DOHH2 (cell line): ENCODE results near the gene TNFRSF25.

Experiments
- H3F3A ChIP-seq: fragments of 200-600 bp; sonication (generic), shearing (Covaris generic); 2 replicates; pipeline ENCODE4 v1.6.0; 2016; ENCODE audit warnings: antibody characterized with exemption, mild to moderate bottlenecking; ENCODE audit not compliant: control insufficient read depth, insufficient read depth
- H3K27ac ChIP-seq: fragments of 200-600 bp; sonication (generic); 2 replicates; pipeline ENCODE4 v1.5.1; 2014; ENCODE audit warnings: low read depth, mild to moderate bottlenecking, low read length, moderate library complexity
- H3K27me3 ChIP-seq: fragments of 200-600 bp; sonication (generic); 2 replicates; pipeline ENCODE4 v1.6.1; 2014; ENCODE audit warnings: mild to moderate bottlenecking, low read length, mixed read lengths; ENCODE audit not compliant: control insufficient read depth
- H3K36me3 ChIP-seq: fragments of 200-600 bp; sonication (generic); 2 replicates; pipeline ENCODE4 v1.6.1; 2014; ENCODE audit warnings: mild to moderate bottlenecking, low read length, moderate library complexity, mixed read lengths; ENCODE audit not compliant: control insufficient read depth
- H3K4me1 ChIP-seq: fragments of 200-600 bp; sonication (generic); 2 replicates; pipeline ENCODE4 v1.6.1; 2014; ENCODE audit warnings: mild to moderate bottlenecking, low read length, mixed read lengths; ENCODE audit not compliant: control insufficient read depth
- H3K4me2 ChIP-seq: fragments of 200-600 bp; sonication (generic); 2 replicates; pipeline ENCODE4 v1.6.0; 2014; ENCODE audit warnings: mild to moderate bottlenecking, low read length, moderate library complexity
- H3K4me3 ChIP-seq: fragments of 200-600 bp; sonication (generic); 2 replicates; pipeline ENCODE4 v1.5.1; 2014; ENCODE audit warnings: mild to moderate bottlenecking, low read length, mixed read lengths
- H3K79me2 ChIP-seq: fragments of 200-600 bp; sonication (generic); 2 replicates; pipeline ENCODE4 v1.6.1; 2014; ENCODE audit warnings: mild to moderate bottlenecking, low read length, mixed read lengths; ENCODE audit not compliant: control insufficient read depth
- H3K9me2 ChIP-seq: fragments of 200-600 bp; sonication (generic); replicated peaks from 2 replicates; pipeline ENCODE4 v1.6.1; 2014; ENCODE audit warnings: mild to moderate bottlenecking, low read length, mixed read lengths; ENCODE audit not compliant: control insufficient read depth
- H3K9me3 ChIP-seq: fragments of 200-600 bp; sonication (generic); 2 replicates; pipeline ENCODE4 v1.6.1; 2014; ENCODE audit warnings: antibody characterized with exemption, low read length, mixed read lengths; ENCODE audit not compliant: control insufficient read depth, insufficient read depth
- H4K20me1 ChIP-seq: fragments of 200-600 bp; sonication (generic); 2 replicates; pipeline ENCODE4 v1.6.0; 2014; ENCODE audit warnings: low read depth, mild to moderate bottlenecking, antibody characterized with exemption, low read length, moderate library complexity; ENCODE audit not compliant: control insufficient read depth, insufficient read depth
- CTCF ChIP-seq: fragments of 200-600 bp; sonication (generic); IDR thresholded peaks from one replicate; pipeline ENCODE4 v1.5.1; 2014; ENCODE audit warnings: antibody characterized with exemption, mild to moderate bottlenecking, low read depth, low read length; ENCODE audit not compliant: poor library complexity, severe bottlenecking
- EZH2phosphoT487 ChIP-seq: fragments of 200-600 bp; sonication (generic); IDR thresholded peaks from 2 replicates; pipeline ENCODE4 v1.6.1; 2017; ENCODE audit warnings: borderline replicate concordance, mild to moderate bottlenecking, antibody characterized with exemption, low read length, moderate library complexity, mixed read lengths

Gene TNFRSF25

DNA sequence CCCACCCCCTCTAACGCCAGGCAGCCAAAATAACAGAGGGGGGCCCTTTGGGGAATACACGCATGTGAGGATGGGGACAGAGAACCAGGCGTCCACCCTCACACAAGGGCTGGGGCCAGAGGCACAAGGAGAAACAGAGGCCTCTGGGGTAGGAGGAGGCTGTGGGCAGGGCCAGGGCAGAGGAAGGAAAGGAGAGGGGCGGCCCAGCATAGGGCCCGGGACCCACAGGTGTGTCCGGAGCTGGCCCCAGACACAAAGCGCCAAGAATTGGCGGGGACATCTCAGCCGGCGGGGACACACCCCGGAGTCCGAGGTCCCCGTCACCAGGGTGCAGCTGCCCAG, 18.8 kb upstream of the TNFRSF25 start:
- H3F3A ChIP-seq, result no peaks in the 10 kb centered on the region
- no peaks in the 10 kb centered on the region for H3K9me2 ChIP-seq
- no peaks in the 10 kb centered on the region for H4K20me1 ChIP-seq
- H3K9me3 ChIP-seq, result no peaks in the 10 kb centered on the region
- no peak overlapping the region for H3K4me2 ChIP-seq
- no peaks in the 10 kb centered on the region for H3K79me2 ChIP-seq
- H3K4me3 ChIP-seq, result no peak overlapping the region
- no peak overlapping the region for H3K27ac ChIP-seq
- peaks cover 20% of the 10 kb centered on the region for H3K27me3 ChIP-seq
- no peaks in the 10 kb centered on the region; the same call in 1 of the 2 replicates for H3K4me1 ChIP-seq
- no peaks in the 10 kb centered on the region for H3K36me3 ChIP-seq
- TF ChIP-seq EZH2phosphoT487 (no peak), CTCF (no peak)

- no peak for TF ChIP-seq CTCF
- H3K4me2 ChIP-seq, result no peak overlapping the region
- H3K4me3 ChIP-seq, result no peak overlapping the region
- no peaks in the 10 kb centered on the region for H3K79me2 ChIP-seq
- H3K36me3 ChIP-seq, result no peaks in the 10 kb centered on the region
- no peaks in the 10 kb centered on the region for H4K20me1 ChIP-seq
- H3K4me1 ChIP-seq, result no peaks in the 10 kb centered on the region
- H3K27ac ChIP-seq, result no peak overlapping the region
- no peaks in the 10 kb centered on the region for H3F3A ChIP-seq
- H3K9me3 ChIP-seq, result no peaks in the 10 kb centered on the region
- peaks cover 20% of the 10 kb centered on the region for H3K27me3 ChIP-seq
- H3K9me2 ChIP-seq, result no peaks in the 10 kb centered on the region
Observed at GRCh38 chr1:6483761-6484117, 17.8 kb upstream of the TNFRSF25 start.

DNA sequence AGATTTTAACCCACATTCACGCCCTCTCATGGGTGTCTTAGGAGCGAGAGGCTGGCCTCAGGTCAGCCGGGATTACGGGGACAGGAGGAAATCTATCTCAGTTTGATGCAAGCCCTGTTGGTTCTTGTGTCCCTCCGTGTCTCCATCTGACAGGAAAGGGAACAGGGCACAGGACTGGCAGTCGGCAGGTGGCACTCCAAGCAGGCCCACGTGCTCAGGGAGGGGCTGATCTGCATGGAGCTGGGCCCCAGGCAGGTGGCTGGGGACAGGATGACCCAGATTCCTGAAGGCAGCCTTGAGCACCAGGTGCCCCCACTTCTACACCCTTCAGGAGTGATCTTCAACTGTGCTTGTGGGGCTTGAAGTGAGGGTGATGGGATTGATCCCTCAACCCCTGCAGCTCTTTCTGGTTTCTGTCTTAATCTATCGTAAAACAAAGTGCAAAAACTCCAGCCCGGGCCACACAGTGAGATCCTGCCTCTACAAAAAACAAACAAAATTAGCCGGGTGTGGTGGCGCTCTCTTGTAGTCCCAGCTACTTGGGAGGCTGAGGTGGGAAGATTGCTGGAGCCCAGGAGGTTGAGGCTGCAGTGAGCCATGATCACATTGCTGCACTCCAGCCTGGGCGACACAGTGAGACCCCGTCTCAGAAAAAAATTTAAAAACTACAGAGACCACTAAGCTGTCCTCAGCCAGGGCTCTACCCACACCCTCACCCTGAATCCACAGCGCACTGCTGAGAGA, 17.2 kb upstream of the TNFRSF25 start:
- Histone ChIP-seq H3K9me2 (no peaks in the 10 kb centered on the region), H3K36me3 (no peaks in the 10 kb centered on the region), H3F3A (no peaks in the 10 kb centered on the region), H3K4me3 (no peak overlapping the region), H3K27ac (no peak overlapping the region), H3K4me1 (no peaks in the 10 kb centered on the region), H3K4me2 (no peak overlapping the region), H3K79me2 (no peaks in the 10 kb centered on the region), H3K27me3 (peaks cover 20% of the 10 kb centered on the region), H3K9me3 (no peaks in the 10 kb centered on the region), H4K20me1 (no peaks in the 10 kb centered on the region)
- no peak for TF ChIP-seq CTCF
- no peak for TF ChIP-seq EZH2phosphoT487

- no peaks in the 10 kb centered on the region for H3K9me2 ChIP-seq
- no peaks in the 10 kb centered on the region for H4K20me1 ChIP-seq
- no peak for TF ChIP-seq CTCF
- no peak for TF ChIP-seq EZH2phosphoT487
- peaks cover 20% of the 10 kb centered on the region for H3K27me3 ChIP-seq
- H3F3A ChIP-seq, result no peaks in the 10 kb centered on the region
- H3K4me1 ChIP-seq, result no peaks in the 10 kb centered on the region
- no peaks in the 10 kb centered on the region for H3K36me3 ChIP-seq
- H3K9me3 ChIP-seq, result no peaks in the 10 kb centered on the region
- no peak overlapping the region for H3K4me3 ChIP-seq
- H3K79me2 ChIP-seq, result no peaks in the 10 kb centered on the region
- no peak overlapping the region for H3K4me2 ChIP-seq
- no peak overlapping the region for H3K27ac ChIP-seq
Observed at GRCh38 chr1:6481820-6482219, 15.8 kb upstream of the TNFRSF25 start.
